Keratinocyte (primary cell): ENCODE measurements around the gene RMDN3. TPM values are rescaled to one million over a fixed set of nuclear protein-coding genes. Genes with fewer than 3 reads are reported as not detected.

Source experiments
- DNase-seq: peaks from one replicate; pipeline ENCODE4 v3.0.0-alpha.2; 2011; ENCODE audit warnings: low read depth, missing footprints, low spot score
- FAIRE-seq: peaks from 2 replicates; lab custom pipeline; 2011; peaks lifted over from hg19 to GRCh38; lab: Jason Lieb, UNC
- H2AFZ ChIP-seq: 2 replicates; pipeline ENCODE4 v1.6.0; 2012; ENCODE audit warnings: low read length, control low read depth, inconsistent platforms; ENCODE audit not compliant: control insufficient read depth
- H3K27ac ChIP-seq: 2 replicates; pipeline ENCODE4 v1.5.1; 2011; ENCODE audit warnings: low read length; ENCODE audit not compliant: control insufficient read depth, insufficient read depth
- H3K27me3 ChIP-seq: 3 replicates; pipeline ENCODE4 v1.6.0; 2011; ENCODE audit warnings: low read length; ENCODE audit not compliant: control insufficient read depth, insufficient read depth; ENCODE audit errors: extremely low read depth
- H3K36me3 ChIP-seq, 2 experiments: 2 replicates in 1 of 2; 3 replicates in 1 of 2; pipeline ENCODE4 v1.5.1; 2011; ENCODE audit warnings: low read length in 2 of 2, mild to moderate bottlenecking in 1 of 2; ENCODE audit not compliant: control insufficient read depth in 2 of 2, insufficient read depth in 2 of 2; ENCODE audit errors: extremely low read depth in 1 of 2
- H3K4me1 ChIP-seq: 3 replicates; pipeline ENCODE4 v1.5.1; 2011; ENCODE audit warnings: low read length; ENCODE audit not compliant: control insufficient read depth, insufficient read depth; ENCODE audit errors: extremely low read depth
- H3K4me2 ChIP-seq: 3 replicates; pipeline ENCODE4 v1.6.0; 2011; ENCODE audit warnings: low read depth, low read length; ENCODE audit not compliant: control insufficient read depth, insufficient read depth; ENCODE audit errors: extremely low read depth
- H3K4me3 ChIP-seq, 3 experiments: fragments of 200-600 bp in 1 of 3; sonication (generic) in 1 of 3; 2 replicates in 2 of 3; 3 replicates in 1 of 3; pipeline ENCODE4 v1.5.1; 2011 to 2016; ENCODE audit warnings: low read length in 3 of 3, mild to moderate bottlenecking in 3 of 3, control low read depth in 2 of 3, inconsistent platforms in 1 of 3, low read depth in 1 of 3, mixed read lengths in 1 of 3, mixed run types in 1 of 3, moderate library complexity in 1 of 3; ENCODE audit not compliant: control insufficient read depth in 2 of 3, insufficient read depth in 2 of 3; ENCODE audit errors: extremely low read depth in 1 of 3
- H3K79me2 ChIP-seq: 2 replicates; pipeline ENCODE4 v1.6.0; 2012; ENCODE audit warnings: low read length; ENCODE audit not compliant: control insufficient read depth, insufficient read depth
- H3K9ac ChIP-seq: 3 replicates; pipeline ENCODE4 v1.6.0; 2011; ENCODE audit warnings: low read length; ENCODE audit not compliant: control insufficient read depth, insufficient read depth; ENCODE audit errors: extremely low read depth
- H3K9me1 ChIP-seq: 3 replicates; pipeline ENCODE4 v1.6.0; 2011; ENCODE audit warnings: low read length; ENCODE audit not compliant: control insufficient read depth, insufficient read depth; ENCODE audit errors: extremely low read depth
- H3K9me3 ChIP-seq: 2 replicates; pipeline ENCODE4 v1.5.1; 2012; ENCODE audit warnings: low read depth, low read length; ENCODE audit not compliant: control insufficient read depth
- H4K20me1 ChIP-seq: 3 replicates; pipeline ENCODE4 v1.6.0; 2011; ENCODE audit warnings: low read length; ENCODE audit not compliant: control insufficient read depth, insufficient read depth; ENCODE audit errors: extremely low read depth
- CTCF ChIP-seq, 3 experiments: IDR thresholded peaks in 1 of 3; conservative IDR thresholded peaks in 1 of 3; optimal IDR thresholded peaks in 1 of 3; 2 replicates in 2 of 3; 3 replicates in 1 of 3; pipeline versions ENCODE3 to v1.5.1; 2011; ENCODE audit warnings: low read length in 3 of 3, mild to moderate bottlenecking in 3 of 3, moderate library complexity in 2 of 3, control low read depth in 1 of 3, inconsistent platforms in 1 of 3; ENCODE audit not compliant: insufficient read depth in 2 of 3; ENCODE audit errors: extremely low read depth in 1 of 3
- EZH2 ChIP-seq: IDR thresholded peaks from one replicate; pipeline ENCODE4 v1.6.1; 2012; ENCODE audit warnings: inconsistent platforms, mild to moderate bottlenecking, low read length, moderate library complexity
- dilution Hi-C: fragments of 300-500 bp; cut with MboI; formaldehyde crosslinking; loops from one replicate; pipeline ENCODE4 v1.7.0; 2020; ENCODE audit warnings: low sequenced_read_pairs; ENCODE audit not compliant: extremely low pct_ligation_motif_present
- polyA plus RNA-seq, 5 experiments: library from polyadenylated mRNA; depleted of rRNA in 3 of 5; stranded (reverse) in 3 of 5; stranded (forward) in 1 of 5; unstranded in 1 of 5; fragments of >200 nt; gene quantifications; 1 replicate in 1 of 5; 2 replicates in 3 of 5; 3 replicates in 1 of 5; pipeline versions ENCODE4 v1.2.1 to v1.2.3, GENCODE V29; 2011 to 2012; ENCODE audit warnings: missing spikeins in 2 of 5, low read depth in 1 of 5, low replicate concordance in 1 of 5

The RMDN3 gene
- polyA plus RNA-seq, 1 donor (not counting 4 experiments of a cell fraction or from before 2014, with no cell fraction given), result 23.0 TPM

GRCh38 chr15:40789119-40789518 is 34.1 kb upstream of the RMDN3 start:
- no peak for DNase-seq
- no peaks in the 10 kb centered on the region for H3K9me3 ChIP-seq
- dilution Hi-C loops, result loop anchor here (10.0 kb wide), 1 partner anchor 96 kb away; no protein-coding TSS in a partner anchor
- H3K4me2 ChIP-seq, result no peak overlapping the region
- no peak for FAIRE-seq
- H3K4me3 ChIP-seq, result no peak overlapping the region
- no peaks in the 10 kb centered on the region for H4K20me1 ChIP-seq
- H3K27me3 ChIP-seq, result no peaks in the 10 kb centered on the region
- H3K9ac ChIP-seq, result no peak overlapping the region
- H3K27ac ChIP-seq, result peak overlapping the region; percentile 10
- TF ChIP-seq CTCF (optimal IDR thresholded peaks at IDR 0.05 in 1 of 3, IDR thresholded peaks at IDR 0.05 in 1 of 3, conservative IDR thresholded peaks at IDR 0.05 in 1 of 3; ENCODE audit: extremely low read depth in 1 of 3, insufficient read depth in 2 of 3, low read length in 3 of 3) (no peak), EZH2 (no peak)
- no peak overlapping the region for H2AFZ ChIP-seq
- peaks cover 2% of the 10 kb centered on the region for H3K9me1 ChIP-seq
- peaks cover 20% of the 10 kb centered on the region for H3K79me2 ChIP-seq
- H3K4me1 ChIP-seq, result peaks cover 63% of the 10 kb centered on the region
- H3K36me3 ChIP-seq, result peaks cover 2 to 3% of the 10 kb centered on the region in 2 experiments

GRCh38 chr15:40787991-40788390 is 32.9 kb upstream of the RMDN3 start:
- H2AFZ ChIP-seq, result no peak overlapping the region
- no peak overlapping the region for H3K4me3 ChIP-seq
- peak overlapping the region; percentile 84 for H3K27ac ChIP-seq
- H3K9ac ChIP-seq, result peak overlapping the region; percentile 39
- H4K20me1 ChIP-seq, result no peaks in the 10 kb centered on the region
- peaks cover 53% of the 10 kb centered on the region for H3K4me1 ChIP-seq
- peak overlapping the region; percentile 78 for H3K4me2 ChIP-seq
- H3K27me3 ChIP-seq, result no peaks in the 10 kb centered on the region
- peaks cover 20% of the 10 kb centered on the region for H3K79me2 ChIP-seq
- H3K9me1 ChIP-seq, result peaks cover 2% of the 10 kb centered on the region
- TF ChIP-seq EZH2 (no peak), CTCF (optimal IDR thresholded peaks at IDR 0.05 in 1 of 3, IDR thresholded peaks at IDR 0.05 in 1 of 3, conservative IDR thresholded peaks at IDR 0.05 in 1 of 3; ENCODE audit: extremely low read depth in 1 of 3, insufficient read depth in 2 of 3, low read length in 3 of 3) (no peak)
- FAIRE-seq (no peak), DNase-seq (no peak)
- H3K9me3 ChIP-seq, result no peaks in the 10 kb centered on the region
- dilution Hi-C loops, result loop anchor here (10.0 kb wide), 1 partner anchor 97 kb away; no protein-coding TSS in a partner anchor
- peaks cover 2 to 3% of the 10 kb centered on the region in 2 experiments for H3K36me3 ChIP-seq
